ENCODE data around the gene SLC10A7.

GRCh38 chr4:146443525-146443924, 78.2 kb downstream of the SLC10A7 start:
- TF ChIP-seq, protein P1, sequence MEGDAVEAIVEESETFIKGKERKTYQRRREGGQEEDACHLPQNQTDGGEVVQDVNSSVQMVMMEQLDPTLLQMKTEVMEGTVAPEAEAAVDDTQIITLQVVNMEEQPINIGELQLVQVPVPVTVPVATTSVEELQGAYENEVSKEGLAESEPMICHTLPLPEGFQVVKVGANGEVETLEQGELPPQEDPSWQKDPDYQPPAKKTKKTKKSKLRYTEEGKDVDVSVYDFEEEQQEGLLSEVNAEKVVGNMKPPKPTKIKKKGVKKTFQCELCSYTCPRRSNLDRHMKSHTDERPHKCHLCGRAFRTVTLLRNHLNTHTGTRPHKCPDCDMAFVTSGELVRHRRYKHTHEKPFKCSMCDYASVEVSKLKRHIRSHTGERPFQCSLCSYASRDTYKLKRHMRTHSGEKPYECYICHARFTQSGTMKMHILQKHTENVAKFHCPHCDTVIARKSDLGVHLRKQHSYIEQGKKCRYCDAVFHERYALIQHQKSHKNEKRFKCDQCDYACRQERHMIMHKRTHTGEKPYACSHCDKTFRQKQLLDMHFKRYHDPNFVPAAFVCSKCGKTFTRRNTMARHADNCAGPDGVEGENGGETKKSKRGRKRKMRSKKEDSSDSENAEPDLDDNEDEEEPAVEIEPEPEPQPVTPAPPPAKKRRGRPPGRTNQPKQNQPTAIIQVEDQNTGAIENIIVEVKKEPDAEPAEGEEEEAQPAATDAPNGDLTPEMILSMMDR (optimal IDR thresholded peaks at IDR 0.05 in 1 of 3, IDR thresholded peaks at IDR 0.05 in 1 of 3, conservative IDR thresholded peaks at IDR 0.05 in 1 of 3; ENCODE audit: extremely low read depth in 1 of 3, insufficient read depth in 2 of 3, low read length in 3 of 3) = no peak
- no peak for TF ChIP-seq EZH2 (IDR thresholded peaks at IDR 0.05; ENCODE audit: low read length)

All from keratinocyte (primary cell).